ENCODE results near the gene SLC13A3. TPM values are rescaled to one million over a fixed set of nuclear protein-coding genes. Genes with fewer than 3 reads are reported as not detected.

The SLC13A3 gene
- total and polyA plus RNA-seq, 4 donors = 1.1 to 2.4 (median 2.0) TPM

- Histone ChIP-seq H3K36me3 (ENCODE audit: control insufficient read depth in 4 of 4, insufficient read depth in 4 of 4, low read length in 4 of 4) (peaks cover 0 to 3% (median 0%) of the 10 kb centered on the region in 4 donors), H3K9ac (ENCODE audit: insufficient read depth in 1 of 2, low read length in 2 of 2) (no peak overlapping the region), H3K4me1 (ENCODE audit: control insufficient read depth in 5 of 5, insufficient read depth in 5 of 5, low read length in 5 of 5) (peaks cover 0 to 5% (median 0%) of the 10 kb centered on the region in 5 donors), H3K9me3 (ENCODE audit: control insufficient read depth in 4 of 4, insufficient read depth in 3 of 4, low read length in 3 of 4) (peaks cover 0 to 11% (median 5%) of the 10 kb centered on the region in 4 donors), H3K27ac (ENCODE audit: low read depth in 1 of 2, low read length in 1 of 2) (no peak overlapping the region), H3K27me3 (ENCODE audit: control insufficient read depth in 3 of 3, insufficient read depth in 3 of 3, low read length in 2 of 3) (no peaks in the 10 kb centered on the region), H3K4me3 (no peak overlapping the region)
- DNase-seq (no peak), ATAC-seq (ENCODE audit: insufficient read depth, low FRiP score) (no peak)
- 97 to 98% methylated on average over 3 of the region's 3 CpGs for WGBS, 2 donors
- no peak for TF ChIP-seq CTCF (IDR thresholded peaks at IDR 0.05; ENCODE audit: control extremely low read depth, extremely low read depth)
Measured at GRCh38 chr20:46671866-46672542, 20.7 kb upstream of the SLC13A3 start.

DNA sequence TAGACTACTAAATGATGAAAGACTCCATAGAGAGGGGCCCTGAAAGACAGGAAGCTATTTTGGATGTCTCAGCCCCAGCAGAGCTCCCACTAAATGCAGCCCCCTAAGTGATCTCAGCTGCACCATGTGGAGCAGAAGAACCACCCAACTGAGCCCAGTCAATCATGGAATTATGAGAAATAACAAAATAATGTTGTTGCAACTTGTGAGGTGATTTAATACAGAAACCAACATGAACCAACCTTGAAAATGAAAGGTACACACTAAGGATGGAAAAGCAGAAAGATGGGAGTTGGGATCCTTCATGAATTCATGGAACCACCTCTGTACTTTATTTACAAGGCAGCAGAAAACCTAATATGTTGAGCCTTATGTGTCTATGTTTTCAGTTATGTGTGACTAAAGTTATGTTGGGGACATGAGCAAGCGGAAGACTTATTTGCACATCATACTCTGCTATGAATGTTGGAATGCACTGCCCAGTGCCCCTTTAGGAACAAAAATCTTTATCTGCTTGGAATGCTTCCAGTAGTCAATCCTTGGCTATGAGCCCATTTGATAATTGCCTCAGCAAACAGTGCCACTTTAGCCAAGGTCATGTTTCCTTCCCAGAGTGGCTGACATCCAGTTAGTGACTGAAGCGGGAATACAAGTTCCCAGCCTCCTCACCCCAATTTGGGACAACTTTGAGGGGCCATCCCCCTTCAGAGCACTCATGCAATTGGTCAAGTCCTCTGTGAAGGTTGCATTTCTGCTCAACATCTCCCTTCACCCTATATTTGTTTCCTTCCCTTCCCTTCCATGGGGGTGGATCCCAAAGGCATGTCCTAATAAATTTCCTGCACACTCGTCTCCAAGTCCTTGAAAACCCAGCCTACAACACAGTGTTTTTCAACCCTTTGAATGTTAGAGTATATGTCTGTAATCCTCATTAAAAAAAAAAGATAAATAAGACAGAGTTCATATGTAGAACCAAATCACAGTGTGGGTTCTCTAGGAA lies 19.6 kb upstream of the SLC13A3 start:
- no peak overlapping the region for H3K9ac ChIP-seq (ENCODE audit: insufficient read depth in 1 of 2, low read length in 2 of 2)
- no peaks in the 10 kb centered on the region for H3K27me3 ChIP-seq (ENCODE audit: control insufficient read depth in 3 of 3, insufficient read depth in 3 of 3, low read length in 2 of 3)
- TF ChIP-seq CTCF (IDR thresholded peaks at IDR 0.05; ENCODE audit: control extremely low read depth, extremely low read depth) = no peak
- no peak overlapping the region for H3K27ac ChIP-seq (ENCODE audit: low read depth in 1 of 2, low read length in 1 of 2)
- no peak overlapping the region for H3K4me3 ChIP-seq
- H3K4me1 ChIP-seq (ENCODE audit: control insufficient read depth in 5 of 5, insufficient read depth in 5 of 5, low read length in 5 of 5) = peaks cover 0 to 5% (median 0%) of the 10 kb centered on the region in 5 donors
- DNase-seq (no peak), ATAC-seq (ENCODE audit: insufficient read depth, low FRiP score) (no peak)
- peaks cover 0 to 4% (median 0%) of the 10 kb centered on the region in 4 donors for H3K36me3 ChIP-seq (ENCODE audit: control insufficient read depth in 4 of 4, insufficient read depth in 4 of 4, low read length in 4 of 4)
- H3K9me3 ChIP-seq (ENCODE audit: control insufficient read depth in 4 of 4, insufficient read depth in 3 of 4, low read length in 3 of 4) = peaks cover 0 to 11% (median 5%) of the 10 kb centered on the region in 4 donors
- WGBS, 2 donors = 62 to 73% methylated on average over 3 of the region's 3 CpGs

DNA sequence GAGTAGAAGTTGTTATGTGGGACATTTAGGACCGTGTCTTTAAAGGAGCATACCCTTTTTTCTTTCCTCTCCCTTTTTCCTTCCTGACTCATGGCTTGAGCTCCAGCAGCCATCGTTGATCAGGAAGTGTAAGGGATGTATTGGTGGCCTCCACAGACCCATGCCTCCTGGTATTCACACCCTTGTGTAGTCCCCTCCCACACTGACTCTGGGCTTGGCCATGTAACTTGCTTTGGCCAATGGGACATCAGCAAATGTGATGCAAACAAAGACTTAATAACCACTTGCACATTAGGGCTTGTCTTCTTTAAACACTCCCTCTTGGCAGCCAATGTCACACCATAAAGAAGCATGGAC lies 18.9 kb upstream of the SLC13A3 start:
- Histone ChIP-seq H3K9ac (ENCODE audit: insufficient read depth in 1 of 2, low read length in 2 of 2) (no peak overlapping the region), H3K4me1 (ENCODE audit: control insufficient read depth in 5 of 5, insufficient read depth in 5 of 5, low read length in 5 of 5) (peaks cover 0 to 5% (median 0%) of the 10 kb centered on the region in 5 donors), H3K4me3 (no peak overlapping the region), H3K27ac (ENCODE audit: low read depth in 1 of 2, low read length in 1 of 2) (no peak overlapping the region), H3K9me3 (ENCODE audit: control insufficient read depth in 4 of 4, insufficient read depth in 3 of 4, low read length in 3 of 4) (peaks cover 0 to 11% (median 5%) of the 10 kb centered on the region in 4 donors), H3K27me3 (ENCODE audit: control insufficient read depth in 3 of 3, insufficient read depth in 3 of 3, low read length in 2 of 3) (no peaks in the 10 kb centered on the region), H3K36me3 (ENCODE audit: control insufficient read depth in 4 of 4, insufficient read depth in 4 of 4, low read length in 4 of 4) (peaks cover 0 to 6% (median 0%) of the 10 kb centered on the region in 4 donors)
- ATAC-seq (ENCODE audit: insufficient read depth, low FRiP score) = no peak
- TF ChIP-seq CTCF (IDR thresholded peaks at IDR 0.05; ENCODE audit: control extremely low read depth, extremely low read depth) = no peak
- DNase-seq = no peak
- 73 to 79% methylated on average over 2 of the region's 2 CpGs for WGBS, 2 donors
